ENCODE measurements around the gene TLCD5.

Gene TLCD5

GRCh38 chr11:120337355-120338106 lies 12.4 kb downstream of the TLCD5 start:
- no peak for DNase-seq (ENCODE audit: low spot score)

DNA sequence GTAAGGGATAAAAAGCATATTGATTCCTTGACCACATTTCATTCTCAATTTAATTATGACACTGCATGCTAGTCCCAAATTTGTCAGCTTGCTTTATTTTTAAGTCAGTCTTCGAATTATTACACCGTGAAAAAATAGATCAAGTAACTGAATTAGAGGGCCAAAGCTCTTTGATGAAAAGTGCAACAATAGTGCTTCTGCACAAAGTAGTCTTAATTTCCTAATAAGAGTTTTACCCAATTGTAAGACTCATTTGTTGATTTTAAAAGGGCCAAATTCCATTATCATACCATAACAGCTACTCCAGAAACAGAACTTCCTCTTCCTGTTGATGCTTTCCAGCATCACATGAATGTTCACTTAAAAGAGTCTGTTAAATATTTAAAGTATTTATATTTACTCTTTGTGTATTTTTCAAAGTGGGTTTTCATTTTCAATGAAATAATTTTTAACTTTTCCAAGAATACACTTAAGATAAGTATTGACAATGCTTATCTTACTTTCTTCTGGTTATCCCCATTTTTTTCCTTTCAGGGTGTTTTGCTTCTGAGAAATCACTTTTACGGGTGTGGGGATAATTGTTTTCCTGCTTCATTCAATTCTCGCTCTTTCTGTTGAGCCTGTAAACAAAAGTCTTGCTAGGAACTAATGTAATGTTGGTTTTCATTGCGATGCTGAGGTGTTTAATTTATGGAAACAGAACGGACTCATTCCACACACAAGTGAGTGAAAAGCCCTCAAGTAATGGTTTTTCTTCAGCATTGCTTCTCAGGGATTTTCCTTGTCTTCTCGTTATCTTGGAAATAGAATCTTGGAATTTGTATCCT lies 13.2 kb downstream of the TLCD5 start:
- DNase-seq (ENCODE audit: low spot score): peak; percentile 13

GRCh38 chr11:120339394-120339890 lies 14.3 kb downstream of the TLCD5 start:
- DNase-seq (ENCODE audit: low spot score): peak; percentile 34

DNA sequence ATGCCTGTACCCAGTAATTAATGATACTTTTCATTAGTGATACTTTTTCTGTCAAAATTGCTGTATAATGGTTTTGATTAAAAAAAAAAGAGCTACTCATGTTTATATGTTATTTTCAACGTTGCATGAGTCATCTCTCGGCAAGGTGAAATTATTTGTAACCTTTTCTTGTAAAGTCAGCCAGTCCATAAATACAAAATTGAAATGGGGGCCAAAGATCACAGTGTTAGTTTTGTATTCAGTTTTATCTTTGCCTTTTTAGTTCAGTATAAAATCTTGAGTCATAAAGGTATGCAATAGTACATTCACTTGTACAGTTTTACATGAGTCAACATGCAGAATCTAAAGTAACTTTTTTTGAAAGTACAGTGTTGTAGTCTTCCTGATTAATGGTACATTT lies 15.4 kb downstream of the TLCD5 start:
- DNase-seq (ENCODE audit: low spot score): no peak

- DNase-seq (ENCODE audit: low spot score): no peak
Observed at GRCh38 chr11:120342226-120342625, 17.1 kb downstream of the TLCD5 start.

GRCh38 chr11:120342678-120343077 lies 17.6 kb downstream of the TLCD5 start:
- DNase-seq (ENCODE audit: low spot score): no peak

DNA sequence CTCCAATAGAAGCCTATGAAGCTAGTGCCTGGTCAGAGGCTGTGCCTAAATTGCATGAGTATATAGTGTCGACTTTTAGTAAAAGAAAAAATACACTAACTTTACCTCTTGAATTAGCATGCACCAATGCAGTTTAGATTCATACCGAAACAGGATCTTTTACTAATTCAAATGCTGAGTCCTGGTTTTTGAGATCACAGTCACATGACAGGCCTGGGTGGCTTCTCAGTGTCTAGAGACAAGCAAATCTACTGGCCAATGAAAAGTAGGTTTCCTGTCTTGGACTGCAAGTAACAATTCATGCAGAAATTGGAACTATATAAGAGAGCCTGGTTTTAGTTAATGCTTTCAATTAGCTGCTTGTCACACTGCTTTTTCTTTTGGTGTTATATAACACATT lies 18.3 kb downstream of the TLCD5 start:
- DNase-seq (ENCODE audit: low spot score): no peak

- DNase-seq (ENCODE audit: low spot score): no peak
Observed at GRCh38 chr11:120344302-120345004, 19.4 kb downstream of the TLCD5 start.

DNA sequence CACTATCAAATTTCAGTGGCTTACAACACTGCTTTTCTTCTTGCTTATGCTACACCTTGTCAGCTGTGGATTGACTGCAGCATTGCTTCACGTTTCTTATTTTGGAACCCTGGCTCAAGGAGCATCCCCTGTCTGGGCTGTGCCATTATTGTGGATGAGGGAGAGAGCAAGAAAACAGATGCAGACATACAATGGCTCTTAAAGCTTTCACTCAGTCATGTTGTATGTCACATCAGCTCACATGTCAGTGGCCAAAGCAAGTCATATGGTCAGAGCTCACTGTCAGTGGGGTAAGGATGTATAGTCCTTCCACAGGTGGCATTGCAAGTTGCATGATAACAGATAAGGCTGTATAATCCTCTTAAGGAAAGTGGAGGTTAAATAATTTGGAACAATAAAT lies 21.1 kb downstream of the TLCD5 start:
- no peak for DNase-seq (ENCODE audit: low spot score)

- no peak for DNase-seq (ENCODE audit: low spot score)
Observed at GRCh38 chr11:120350637-120351036, 25.5 kb downstream of the TLCD5 start.

DNA sequence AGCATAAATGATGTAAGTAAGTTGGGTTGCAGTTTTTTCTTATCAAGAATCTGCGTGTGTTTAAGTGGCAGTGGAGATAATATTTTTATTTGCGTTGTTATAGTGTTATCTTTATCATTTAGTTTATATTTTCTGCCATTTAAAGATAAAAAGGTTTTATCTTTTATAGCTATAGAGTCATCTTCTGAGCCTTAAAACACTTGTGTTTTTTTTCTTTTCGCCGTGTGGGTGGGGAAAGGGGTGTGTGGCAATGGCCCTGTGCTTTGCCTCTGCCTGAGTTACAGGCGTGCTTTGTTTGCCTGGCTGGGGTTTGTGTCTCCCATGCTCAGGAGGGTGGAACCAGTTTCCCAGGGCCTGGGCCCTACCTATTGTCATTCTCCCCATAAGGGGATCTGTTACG lies 27.3 kb downstream of the TLCD5 start:
- DNase-seq (ENCODE audit: low spot score): no peak

GRCh38 chr11:120354068-120354467 lies 29.0 kb downstream of the TLCD5 start:
- no peak for DNase-seq (ENCODE audit: low spot score)

GRCh38 chr11:120354779-120355178 lies 29.7 kb downstream of the TLCD5 start:
- no peak for DNase-seq (ENCODE audit: low spot score)

GRCh38 chr11:120357620-120358019 lies 32.5 kb downstream of the TLCD5 start:
- DNase-seq (ENCODE audit: low spot score): no peak

GRCh38 chr11:120358729-120359128 lies 33.6 kb downstream of the TLCD5 start:
- no peak for DNase-seq (ENCODE audit: low spot score)

DNA sequence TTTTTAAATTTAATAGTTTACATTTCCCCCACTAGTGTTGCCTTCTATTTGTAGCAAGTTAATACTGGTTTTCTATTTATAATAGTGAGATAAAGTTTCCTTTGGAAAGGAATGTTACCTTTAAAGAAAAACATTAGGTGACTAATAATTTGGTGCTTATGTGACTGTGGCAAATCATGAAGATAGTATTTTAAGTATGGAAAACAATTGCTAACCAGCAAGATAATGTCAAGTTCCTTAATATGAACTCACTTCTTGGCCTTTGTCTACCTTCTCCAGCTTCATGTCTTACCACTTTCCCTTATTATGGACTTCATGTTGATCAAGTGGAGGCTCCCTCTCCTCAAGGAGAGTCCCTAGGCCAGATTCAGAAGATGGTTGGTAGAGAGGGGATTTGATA lies 38.3 kb downstream of the TLCD5 start:
- DNase-seq (ENCODE audit: low spot score): no peak

DNA sequence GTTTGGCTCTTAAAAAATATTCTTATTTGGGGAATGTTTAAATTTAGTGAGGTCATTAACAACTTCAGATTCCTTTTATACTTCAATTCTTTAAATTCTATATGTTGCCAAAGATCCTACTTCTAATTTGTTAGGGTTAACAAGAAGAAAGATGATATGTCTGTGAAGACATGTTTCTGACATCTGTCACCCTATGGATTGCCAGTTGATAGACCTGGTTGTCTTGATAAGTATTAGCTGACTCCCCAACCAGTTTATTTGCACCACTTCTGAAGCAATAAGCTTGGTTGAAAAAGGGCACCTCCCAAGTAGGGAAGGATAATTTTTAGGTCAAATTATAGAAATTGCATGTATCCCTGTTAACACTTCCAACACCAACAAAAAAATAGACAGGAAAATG lies 40.4 kb downstream of the TLCD5 start:
- no peak for DNase-seq (ENCODE audit: low spot score)

- no peak for DNase-seq (ENCODE audit: low spot score)
Observed at GRCh38 chr11:120372296-120372695, 47.2 kb downstream of the TLCD5 start.

- no peak for DNase-seq (ENCODE audit: low spot score)
Observed at GRCh38 chr11:120375076-120375475, 50.0 kb downstream of the TLCD5 start.

GRCh38 chr11:120376547-120377182 lies 51.6 kb downstream of the TLCD5 start:
- no peak for DNase-seq (ENCODE audit: low spot score)

DNA sequence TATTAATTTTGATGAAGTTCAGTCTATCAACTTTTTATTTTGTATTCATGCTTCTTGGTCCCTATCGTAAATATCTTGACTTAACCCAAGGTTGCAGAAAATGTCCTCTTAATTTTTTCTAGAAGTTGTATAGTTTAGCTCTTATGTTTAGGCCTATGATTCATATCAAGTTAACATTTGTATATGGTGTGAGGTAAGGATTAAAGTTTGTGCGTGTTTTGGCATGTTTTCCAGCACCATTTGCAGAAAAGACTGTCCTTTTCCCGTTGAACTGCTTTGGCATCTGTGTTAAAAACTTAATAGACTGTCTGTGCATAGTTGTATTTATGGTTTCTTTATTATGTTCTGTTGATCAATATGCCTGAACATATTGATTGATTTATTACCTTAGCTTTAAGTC lies 53.4 kb downstream of the TLCD5 start:
- DNase-seq (ENCODE audit: low spot score): no peak

GRCh38 chr11:120381401-120381800 lies 56.3 kb downstream of the TLCD5 start:
- DNase-seq (ENCODE audit: low spot score): no peak
